ENCODE data around the gene CAMLG.

- TF ChIP-seq CTCF (conservative IDR thresholded peaks at IDR 0.05; ENCODE audit: low read depth, low read length) (no peak), EZH2phosphoT487 (IDR thresholded peaks at IDR 0.05; ENCODE audit: borderline replicate concordance, low read length) (no peak), EZH2 (IDR thresholded peaks at IDR 0.05; ENCODE audit: low read length, unreplicated experiment) (no peak)
These were observed 53.2 kb downstream of the CAMLG start for GRCh38 chr5:134791580-134791979.

Data from PC-3 (cell line).